HEK293 (cell line): Measurements from ENCODE around the gene SLC25A1.

Experiments used
- CTCF ChIA-PET: fragments of 350-600 bp; formaldehyde crosslinking; extraction: SDS; loops from one replicate; lab custom pipeline; 2021; ENCODE audit warnings: antibody characterized with exemption; lab: Yijun Ruan, JAX
- POLR2A ChIA-PET: fragments of 300-600 bp; formaldehyde crosslinking; extraction: SDS; loops from one replicate; lab custom pipeline; 2020; ENCODE audit warnings: antibody characterized with exemption, inconsistent platforms; lab: Yijun Ruan, JAX
- H3K27ac ChIP-seq: fragments of 200-500 bp; sonication (Bioruptor generic); 2 replicates; pipeline ENCODE4 v1.5.1; 2014; ENCODE audit warnings: low read depth, low read length, control low read depth, inconsistent platforms; ENCODE audit errors: extremely low read depth
- H3K36me3 ChIP-seq, 2 experiments: fragments of 200-500 bp in 1 of 2; sonication (Bioruptor generic) in 1 of 2; 1 replicate in 1 of 2; 2 replicates in 1 of 2; pipeline ENCODE4 v1.5.1; 2014 to 2017; ENCODE audit warnings: inconsistent platforms in 2 of 2, low read length in 2 of 2; ENCODE audit not compliant: control insufficient read depth in 2 of 2, insufficient read depth in 1 of 2
- H3K4me1 ChIP-seq: fragments of 200-500 bp; sonication (Bioruptor generic); 2 replicates; pipeline ENCODE4 v1.5.1; 2014; ENCODE audit warnings: mild to moderate bottlenecking, low read length, inconsistent platforms; ENCODE audit not compliant: control insufficient read depth, insufficient read depth
- H3K4me3 ChIP-seq: 2 replicates; pipeline ENCODE4 v1.5.1; 2011; ENCODE audit warnings: low read depth, mild to moderate bottlenecking, control low read depth, low read length, moderate library complexity
- H3K9me3 ChIP-seq: fragments of 200-500 bp; sonication (Bioruptor generic); 2 replicates; pipeline ENCODE4 v1.5.1; 2014; ENCODE audit warnings: low read depth, low read length, inconsistent platforms; ENCODE audit not compliant: control insufficient read depth, insufficient read depth
- BCL11B ChIP-seq: fragments of 450-650 bp; formaldehyde crosslinking; IDR thresholded peaks from 2 replicates; pipeline ENCODE4 v1.5.1; 2016; ENCODE audit warnings: low read depth, missing biosample characterization, missing genetic modification characterization
- KLF1 ChIP-seq: fragments of 450-650 bp; formaldehyde crosslinking; IDR thresholded peaks from 2 replicates; pipeline ENCODE4 v1.5.1; 2016; ENCODE audit warnings: missing biosample characterization, missing genetic modification characterization
- KLF7 ChIP-seq: fragments of 450-650 bp; formaldehyde crosslinking; IDR thresholded peaks from 2 replicates; pipeline ENCODE4 v1.5.1; 2016; ENCODE audit warnings: missing biosample characterization, missing genetic modification characterization, borderline replicate concordance
- SP2 ChIP-seq: fragments of 450-650 bp; formaldehyde crosslinking; IDR thresholded peaks from 2 replicates; pipeline ENCODE4 v1.5.1; 2016; ENCODE audit warnings: missing biosample characterization, missing genetic modification characterization
- SP7 ChIP-seq: fragments of 450-650 bp; formaldehyde crosslinking; IDR thresholded peaks from 2 replicates; pipeline ENCODE4 v1.5.1; 2016; ENCODE audit warnings: missing biosample characterization, missing genetic modification characterization
- YY1 ChIP-seq: fragments of 450-650 bp; formaldehyde crosslinking; IDR thresholded peaks from 2 replicates; pipeline ENCODE4 v1.5.1; 2018; ENCODE audit warnings: missing biosample characterization, missing genetic modification characterization
- ZBTB7A ChIP-seq: fragments of 450-650 bp; formaldehyde crosslinking; IDR thresholded peaks from 2 replicates; pipeline ENCODE4 v1.5.1; 2016; ENCODE audit warnings: low read depth, missing biosample characterization, missing genetic modification characterization
- ZEB2 ChIP-seq: fragments of 450-650 bp; formaldehyde crosslinking; IDR thresholded peaks from 2 replicates; pipeline ENCODE4 v1.5.1; 2016; ENCODE audit warnings: missing biosample characterization, missing genetic modification characterization
- ZFP3 ChIP-seq: fragments of 450-650 bp; formaldehyde crosslinking; IDR thresholded peaks from 2 replicates; pipeline ENCODE4 v1.5.1; 2016; ENCODE audit warnings: low read depth, missing biosample characterization, missing genetic modification characterization
- ZFP37 ChIP-seq: fragments of 450-650 bp; formaldehyde crosslinking; IDR thresholded peaks from 2 replicates; pipeline ENCODE4 v1.5.1; 2016; ENCODE audit warnings: missing biosample characterization, missing genetic modification characterization
- ZNF132 ChIP-seq: fragments of 450-650 bp; formaldehyde crosslinking; IDR thresholded peaks from 2 replicates; pipeline ENCODE4 v1.5.1; 2017; ENCODE audit warnings: missing biosample characterization, missing genetic modification characterization, borderline replicate concordance
- ZNF148 ChIP-seq: fragments of 450-650 bp; formaldehyde crosslinking; IDR thresholded peaks from 2 replicates; pipeline ENCODE4 v1.5.0; 2017; ENCODE audit warnings: missing biosample characterization, missing genetic modification characterization, borderline replicate concordance
- ZNF24 ChIP-seq: fragments of 450-650 bp; formaldehyde crosslinking; IDR thresholded peaks from 2 replicates; pipeline ENCODE4 v1.5.1; 2016; ENCODE audit warnings: missing biosample characterization, missing genetic modification characterization
- ZNF248 ChIP-seq: fragments of 450-650 bp; formaldehyde crosslinking; IDR thresholded peaks from 2 replicates; pipeline ENCODE4 v1.5.1; 2017; ENCODE audit warnings: missing biosample characterization, missing genetic modification characterization
- ZNF324 ChIP-seq: fragments of 450-650 bp; formaldehyde crosslinking; IDR thresholded peaks from 2 replicates; pipeline ENCODE4 v1.5.1; 2016; ENCODE audit warnings: missing biosample characterization, missing genetic modification characterization
- ZNF350 ChIP-seq: fragments of 450-650 bp; formaldehyde crosslinking; IDR thresholded peaks from 2 replicates; pipeline ENCODE4 v1.5.0; 2017; ENCODE audit warnings: missing biosample characterization, mild to moderate bottlenecking, missing genetic modification characterization
- ZNF362 ChIP-seq: fragments of 450-650 bp; formaldehyde crosslinking; IDR thresholded peaks from 2 replicates; pipeline ENCODE4 v1.5.1; 2016; ENCODE audit warnings: missing biosample characterization, missing genetic modification characterization
- ZNF37A ChIP-seq: fragments of 450-650 bp; IDR thresholded peaks from 2 replicates; pipeline ENCODE4 v1.5.1; 2018; ENCODE audit warnings: missing biosample characterization, missing genetic modification characterization
- ZNF501 ChIP-seq: fragments of 450-650 bp; formaldehyde crosslinking; IDR thresholded peaks from 2 replicates; pipeline ENCODE4 v1.5.1; 2016; ENCODE audit warnings: missing biosample characterization, missing genetic modification characterization
- ZNF561 ChIP-seq: fragments of 450-650 bp; IDR thresholded peaks from 2 replicates; pipeline ENCODE4 v1.5.1; 2018; ENCODE audit warnings: missing biosample characterization, missing genetic modification characterization, borderline replicate concordance
- ZNF585B ChIP-seq: fragments of 450-650 bp; formaldehyde crosslinking; IDR thresholded peaks from 2 replicates; pipeline ENCODE4 v1.5.1; 2016; ENCODE audit warnings: missing biosample characterization, missing genetic modification characterization
- ZNF624 ChIP-seq: fragments of 450-650 bp; formaldehyde crosslinking; IDR thresholded peaks from 2 replicates; pipeline ENCODE4 v1.5.1; 2017; ENCODE audit warnings: missing biosample characterization, missing genetic modification characterization
- ZNF654 ChIP-seq: fragments of 450-650 bp; formaldehyde crosslinking; IDR thresholded peaks from 2 replicates; pipeline ENCODE4 v1.5.1; 2016; ENCODE audit warnings: low read depth, missing biosample characterization, missing genetic modification characterization
- ZNF658 ChIP-seq: fragments of 450-650 bp; formaldehyde crosslinking; IDR thresholded peaks from 2 replicates; pipeline ENCODE4; 2016; ENCODE audit warnings: missing biosample characterization, missing genetic modification characterization
- ZNF692 ChIP-seq: fragments of 450-650 bp; formaldehyde crosslinking; IDR thresholded peaks from 2 replicates; pipeline ENCODE4 v1.5.1; 2016; ENCODE audit warnings: missing biosample characterization, missing genetic modification characterization
- ZNF768 ChIP-seq: fragments of 450-650 bp; formaldehyde crosslinking; IDR thresholded peaks from 2 replicates; pipeline ENCODE4 v1.5.1; 2018; ENCODE audit warnings: missing biosample characterization, mild to moderate bottlenecking, missing genetic modification characterization
- ZNF776 ChIP-seq: fragments of 450-650 bp; formaldehyde crosslinking; IDR thresholded peaks from 2 replicates; pipeline ENCODE4 v1.5.0; 2017; ENCODE audit warnings: missing biosample characterization, missing genetic modification characterization, borderline replicate concordance
- ZNF785 ChIP-seq: fragments of 450-650 bp; formaldehyde crosslinking; IDR thresholded peaks from 2 replicates; pipeline ENCODE4 v1.5.1; 2016; ENCODE audit warnings: missing biosample characterization, missing genetic modification characterization
- ZNF837 ChIP-seq: fragments of 450-650 bp; formaldehyde crosslinking; IDR thresholded peaks from 2 replicates; pipeline ENCODE4 v1.5.1; 2016; ENCODE audit warnings: missing biosample characterization, missing genetic modification characterization
- TF ChIP-seq, protein P1 (sequence below): fragments of 450-650 bp; formaldehyde crosslinking; IDR thresholded peaks from 2 replicates; pipeline ENCODE4 v1.5.1; 2017; ENCODE audit warnings: missing biosample characterization, missing genetic modification characterization
- TF ChIP-seq, protein P2 (sequence below): fragments of 450-650 bp; formaldehyde crosslinking; IDR thresholded peaks from 2 replicates; pipeline ENCODE4 v1.5.1; 2016; ENCODE audit warnings: missing biosample characterization, missing genetic modification characterization

The SLC25A1 gene

DNA sequence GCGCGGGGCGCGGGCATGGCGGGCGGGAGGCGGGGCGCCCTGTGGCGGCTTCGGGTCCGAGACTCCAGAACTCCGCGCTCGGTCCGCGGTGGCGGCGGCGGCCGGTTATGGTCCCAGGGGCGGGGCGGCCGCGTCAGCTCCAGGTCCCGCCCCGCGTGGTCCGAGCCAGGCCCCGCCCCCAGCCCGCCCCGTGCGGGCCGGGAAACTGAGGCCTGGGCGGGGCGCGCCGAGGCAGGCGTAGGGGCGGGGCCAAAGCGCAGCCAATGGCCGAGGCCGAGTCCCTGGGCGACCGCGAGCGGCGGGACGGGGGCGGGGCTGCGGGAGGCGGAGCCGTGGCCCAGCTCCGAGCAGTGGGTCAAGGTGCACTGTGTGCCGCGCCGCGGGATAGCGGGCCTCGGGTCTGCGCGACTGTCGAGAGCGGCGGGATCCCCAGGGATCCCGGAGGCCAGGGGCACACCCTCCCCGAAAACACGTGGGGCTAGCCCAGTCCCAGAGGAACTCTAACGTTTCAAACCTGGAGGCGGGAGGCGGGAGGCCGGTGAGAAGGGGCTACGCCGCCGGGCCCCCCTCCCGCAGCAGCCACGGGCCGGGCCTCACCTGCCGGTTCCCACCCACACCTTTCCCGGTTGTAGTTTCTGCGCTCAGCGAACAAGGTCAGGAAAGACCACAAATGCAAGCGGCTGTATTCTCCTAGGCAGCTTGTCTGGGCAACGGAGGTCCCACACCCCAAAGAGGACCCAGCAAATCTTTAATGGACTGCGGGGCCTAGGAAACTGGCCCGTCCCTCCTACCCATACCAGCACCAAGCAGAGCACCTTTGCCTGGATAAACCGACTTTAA, at the start of gene SLC25A1:
Gene SLC25A1, minus strand, starts transcription at position 80 of the 840 bp plus-strand sequence. Its CDS starts 63 bp downstream, at position 17.
- Histone ChIP-seq H3K4me1 (no peaks in the 10 kb centered on the region; the same call in 1 of the 2 replicates), H3K9me3 (no peaks in the 10 kb centered on the region), H3K27ac (peak within 1 kb of the TSS; percentile 84), H3K4me3 (peak within 1 kb of the TSS; percentile 82), H3K36me3 (peaks cover 0 to 39% of the 10 kb centered on the region in 2 experiments; a peak in 1 of 3 replicates)
- ChIA-PET POLR2A (interaction anchor here (0.5 to 3.2 kb wide), 19 partner anchors 8 to 451 kb away, joined by 3 to 26 read pairs (median 5); partner anchors contain the start of genes CDC45, CLTCL1, DGCR2 and ESS2), CTCF (interaction anchor here (0.5 to 3.0 kb wide), 30 partner anchors 8 to 525 kb away, joined by 3 to 18 read pairs (median 4); partner anchors contain the start of gene ESS2)
- no peak for TF ChIP-seq ZNF501 (tag by site-specific recombination)
- TF ChIP-seq, protein P1, sequence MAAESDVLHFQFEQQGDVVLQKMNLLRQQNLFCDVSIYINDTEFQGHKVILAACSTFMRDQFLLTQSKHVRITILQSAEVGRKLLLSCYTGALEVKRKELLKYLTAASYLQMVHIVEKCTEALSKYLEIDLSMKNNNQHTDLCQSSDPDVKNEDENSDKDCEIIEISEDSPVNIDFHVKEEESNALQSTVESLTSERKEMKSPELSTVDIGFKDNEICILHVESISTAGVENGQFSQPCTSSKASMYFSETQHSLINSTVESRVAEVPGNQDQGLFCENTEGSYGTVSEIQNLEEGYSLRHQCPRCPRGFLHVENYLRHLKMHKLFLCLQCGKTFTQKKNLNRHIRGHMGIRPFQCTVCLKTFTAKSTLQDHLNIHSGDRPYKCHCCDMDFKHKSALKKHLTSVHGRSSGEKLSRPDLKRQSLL (tag by site-specific recombination) = no peak
- no peak for TF ChIP-seq ZNF654 (tag by site-specific recombination)
- no peak for TF ChIP-seq ZNF132 (tag by site-specific recombination)
- no peak for TF ChIP-seq ZNF624 (tag by site-specific recombination)
- no peak for TF ChIP-seq ZNF658
- no peak for TF ChIP-seq ZBTB7A
- TF ChIP-seq ZNF324 = peak; percentile 29; the same call in 1 of the 2 replicates
- no peak for TF ChIP-seq ZNF837 (tag by site-specific recombination)
- TF ChIP-seq KLF1 = peak; percentile 80
- no peak for TF ChIP-seq ZNF785 (tag by site-specific recombination)
- TF ChIP-seq ZNF362 (tag by site-specific recombination) = no peak
- no peak for TF ChIP-seq ZNF148
- TF ChIP-seq ZNF37A (tag by site-specific recombination) = no peak
- TF ChIP-seq ZEB2 (tag by site-specific recombination) = peak; percentile 88
- TF ChIP-seq SP7 = peak; percentile 76
- peak; percentile 35; the same call in 1 of the 2 replicates for TF ChIP-seq YY1 (tag by site-specific recombination)
- no peak for TF ChIP-seq ZFP3 (tag by site-specific recombination)
- TF ChIP-seq, protein P2, sequence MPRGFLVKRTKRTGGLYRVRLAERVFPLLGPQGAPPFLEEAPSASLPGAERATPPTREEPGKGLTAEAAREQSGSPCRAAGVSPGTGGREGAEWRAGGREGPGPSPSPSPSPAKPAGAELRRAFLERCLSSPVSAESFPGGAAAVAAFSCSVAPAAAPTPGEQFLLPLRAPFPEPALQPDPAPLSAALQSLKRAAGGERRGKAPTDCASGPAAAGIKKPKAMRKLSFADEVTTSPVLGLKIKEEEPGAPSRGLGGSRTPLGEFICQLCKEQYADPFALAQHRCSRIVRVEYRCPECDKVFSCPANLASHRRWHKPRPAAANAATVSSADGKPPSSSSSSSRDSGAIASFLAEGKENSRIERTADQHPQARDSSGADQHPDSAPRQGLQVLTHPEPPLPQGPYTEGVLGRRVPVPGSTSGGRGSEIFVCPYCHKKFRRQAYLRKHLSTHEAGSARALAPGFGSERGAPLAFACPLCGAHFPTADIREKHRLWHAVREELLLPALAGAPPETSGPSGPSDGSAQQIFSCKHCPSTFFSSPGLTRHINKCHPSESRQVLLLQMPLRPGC (tag by site-specific recombination) = peak; percentile 32; the same call in 1 of the 2 replicates
- TF ChIP-seq ZNF585B (tag by site-specific recombination) = no peak
- TF ChIP-seq BCL11B (tag by site-specific recombination) = no peak
- peak; percentile 65 for TF ChIP-seq SP2
- TF ChIP-seq ZNF24 (tag by site-specific recombination) = peak; percentile 69; the same call in 1 of the 2 replicates
- no peak for TF ChIP-seq ZNF561
- no peak for TF ChIP-seq ZFP37 (tag by site-specific recombination)
- TF ChIP-seq ZNF350 (tag by site-specific recombination) = no peak
- no peak for TF ChIP-seq ZNF248
- no peak for TF ChIP-seq ZNF692
- TF ChIP-seq ZNF768 (tag by site-specific recombination) = no peak
- TF ChIP-seq ZNF776 (tag by site-specific recombination) = no peak
- TF ChIP-seq KLF7 (tag by site-specific recombination) = peak; percentile 78; the same call in 1 of the 2 replicates
